Jurkat, Clone E6-1 (cell line): ENCODE results near the gene NDNF.

ENCODE experiments used
- DNase-seq: peaks from one replicate; pipeline ENCODE4 v3.0.0-alpha.2; 2011; ENCODE audit warnings: low read depth, low spot score
- H3K4me3 ChIP-seq: 2 replicates; pipeline ENCODE4 v1.5.1; 2011; ENCODE audit warnings: mild to moderate bottlenecking, low read length, control low read depth, moderate library complexity

Gene NDNF

GRCh38 chr4:121030131-121030530, 42.2 kb downstream of the NDNF start:
- DNase-seq, result no peak
- no peak overlapping the region for H3K4me3 ChIP-seq

DNA sequence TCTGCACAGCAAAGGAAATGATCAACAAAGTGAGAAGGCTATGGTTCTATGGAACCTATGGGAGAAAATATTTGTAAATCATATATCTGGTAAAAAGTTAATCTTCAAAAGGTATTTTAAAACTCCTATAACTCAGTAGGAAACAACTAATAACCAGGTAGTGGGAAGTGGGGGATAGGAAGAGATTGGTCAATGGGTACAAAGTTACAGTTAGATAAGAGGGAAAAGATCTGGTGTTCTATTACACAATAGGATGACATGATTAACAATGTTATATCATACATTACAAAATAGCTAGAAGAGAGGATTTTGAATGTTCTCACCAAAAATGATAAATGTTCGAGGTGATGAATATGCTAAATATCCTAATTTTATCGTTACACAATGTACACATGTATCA, 46.3 kb downstream of the NDNF start:
- DNase-seq, result no peak
- no peak overlapping the region for H3K4me3 ChIP-seq

GRCh38 chr4:121025540-121025939, 46.8 kb downstream of the NDNF start:
- DNase-seq, result no peak
- no peak overlapping the region for H3K4me3 ChIP-seq

DNA sequence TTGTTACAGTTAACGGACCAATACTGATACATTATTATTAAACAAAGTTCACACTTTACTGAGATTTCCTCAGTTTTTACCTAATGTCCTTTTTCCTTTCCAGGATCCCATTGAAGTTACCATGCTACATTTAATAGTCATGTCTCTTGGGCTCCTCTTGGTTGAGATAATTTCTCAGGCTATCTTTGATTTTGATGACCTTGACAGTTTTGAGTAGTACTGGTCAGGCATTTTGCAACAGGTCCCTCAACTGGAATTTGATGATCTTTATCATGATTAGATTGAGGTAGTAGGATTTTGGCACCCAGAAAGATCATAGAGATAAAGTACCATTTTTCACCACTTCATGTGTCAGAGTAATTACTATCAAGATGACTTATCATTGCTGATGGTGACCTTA, 53.8 kb downstream of the NDNF start:
- H3K4me3 ChIP-seq, result no peak overlapping the region
- no peak for DNase-seq

- DNase-seq, result no peak
- no peak overlapping the region for H3K4me3 ChIP-seq
Observed at GRCh38 chr4:121016611-121017010, 55.7 kb downstream of the NDNF start.

DNA sequence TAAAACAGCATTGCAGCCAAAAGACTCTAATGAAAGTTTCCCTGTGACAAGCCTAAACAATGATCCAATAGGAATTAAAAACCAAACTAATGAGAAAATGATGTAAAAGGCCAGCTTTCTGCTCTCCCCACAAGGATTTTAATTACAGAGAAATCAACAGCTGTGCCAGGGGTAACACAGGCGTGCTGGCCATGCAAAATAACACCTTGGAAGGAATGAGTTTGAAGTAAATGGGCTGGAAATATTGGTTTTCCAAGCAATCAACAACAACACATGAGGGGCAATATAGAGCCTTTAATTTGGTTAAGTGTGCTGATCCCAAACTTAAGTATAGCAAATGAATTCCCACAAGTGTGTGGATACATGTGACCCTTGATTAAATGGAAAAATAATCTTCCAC, 56.9 kb downstream of the NDNF start:
- H3K4me3 ChIP-seq, result no peak overlapping the region
- no peak for DNase-seq

- no peak for DNase-seq
- H3K4me3 ChIP-seq, result no peak overlapping the region
Observed at GRCh38 chr4:121014544-121014943, 57.8 kb downstream of the NDNF start.

- DNase-seq, result no peak
- no peak overlapping the region for H3K4me3 ChIP-seq
Observed at GRCh38 chr4:121011780-121012340, 60.5 kb downstream of the NDNF start.

- no peak overlapping the region for H3K4me3 ChIP-seq
- DNase-seq, result no peak
Observed at GRCh38 chr4:121011138-121011537, 61.2 kb downstream of the NDNF start.

DNA sequence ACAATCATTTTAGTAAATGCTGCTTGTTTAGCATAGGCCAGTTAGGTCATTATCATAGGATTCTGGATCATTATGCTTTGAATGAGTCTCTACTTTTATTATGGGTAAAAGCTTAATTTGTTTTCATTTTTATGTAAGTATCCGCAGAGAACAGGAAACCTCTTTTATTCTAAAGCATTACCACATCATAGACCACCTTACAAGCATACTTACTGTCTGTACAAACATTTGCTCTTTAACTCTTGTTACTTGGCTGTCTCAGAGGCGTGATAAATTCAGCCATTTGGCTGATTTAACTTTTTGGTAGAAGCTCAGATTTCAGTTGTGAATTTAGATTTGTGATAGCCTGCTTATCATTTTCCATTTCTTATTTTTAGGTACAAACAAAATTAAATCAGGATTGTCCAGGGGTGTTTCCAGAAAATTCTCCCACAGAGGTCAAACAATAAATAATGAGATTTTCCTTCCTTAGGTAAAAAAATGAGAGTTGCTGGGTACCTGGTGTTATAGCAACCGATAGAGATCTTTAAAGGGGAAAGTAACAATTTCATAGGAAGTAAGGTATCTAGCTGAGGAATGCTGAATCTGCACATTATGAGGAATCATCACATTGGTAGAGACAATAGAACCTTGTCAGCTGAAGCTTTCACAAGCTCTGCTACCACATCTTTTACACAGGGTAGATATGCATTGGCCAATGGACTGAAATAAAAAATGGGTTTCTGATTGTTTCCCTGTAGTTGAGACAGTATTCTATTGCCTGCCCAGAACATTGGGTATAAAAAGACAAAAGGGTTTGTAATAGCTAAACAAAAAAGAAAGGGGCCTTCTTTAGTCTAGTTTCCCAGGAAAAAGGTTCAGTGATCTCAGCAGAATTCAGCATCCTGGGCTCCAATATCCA, 62.5 kb downstream of the NDNF start:
- no peak overlapping the region for H3K4me3 ChIP-seq
- peak; percentile 42 for DNase-seq

GRCh38 chr4:121007660-121008059, 64.7 kb downstream of the NDNF start:
- DNase-seq, result no peak
- H3K4me3 ChIP-seq, result no peak overlapping the region

GRCh38 chr4:121003863-121004262, 68.5 kb downstream of the NDNF start:
- no peak overlapping the region for H3K4me3 ChIP-seq
- no peak for DNase-seq

DNA sequence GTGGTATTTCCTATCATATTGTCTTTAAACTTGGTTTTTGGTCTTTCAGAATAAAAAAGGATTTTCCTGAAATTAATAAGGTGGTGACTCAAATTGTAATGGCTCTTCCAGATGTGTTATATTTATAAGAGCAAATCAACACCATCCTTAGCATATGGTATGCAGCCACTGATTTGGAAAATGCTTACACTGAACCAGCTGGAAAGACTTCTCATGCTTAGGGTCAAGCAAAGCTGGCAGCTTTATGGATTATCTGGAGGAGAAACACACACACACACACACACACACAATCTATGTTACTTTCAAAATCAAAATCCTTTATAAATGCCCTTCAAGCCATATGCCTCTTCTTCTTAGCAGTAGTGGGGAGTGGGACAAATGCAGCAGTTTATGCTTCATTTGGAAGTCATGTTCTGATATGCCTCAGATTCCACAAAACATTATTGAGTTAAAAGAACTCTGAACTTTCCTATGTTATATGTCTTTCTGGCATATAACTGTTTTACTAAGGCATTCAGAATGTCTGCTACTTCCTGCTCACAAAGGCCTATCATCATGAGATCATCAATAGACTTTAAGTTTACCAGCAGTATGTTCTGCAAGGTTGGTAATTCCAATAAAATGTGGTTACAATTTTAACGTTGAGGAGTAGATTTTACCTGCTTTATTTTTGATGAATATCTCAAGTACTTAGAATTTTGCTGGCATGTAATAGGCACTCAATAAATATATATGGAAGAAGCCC, 76.9 kb downstream of the NDNF start:
- H3K4me3 ChIP-seq, result no peak overlapping the region
- DNase-seq, result no peak

DNA sequence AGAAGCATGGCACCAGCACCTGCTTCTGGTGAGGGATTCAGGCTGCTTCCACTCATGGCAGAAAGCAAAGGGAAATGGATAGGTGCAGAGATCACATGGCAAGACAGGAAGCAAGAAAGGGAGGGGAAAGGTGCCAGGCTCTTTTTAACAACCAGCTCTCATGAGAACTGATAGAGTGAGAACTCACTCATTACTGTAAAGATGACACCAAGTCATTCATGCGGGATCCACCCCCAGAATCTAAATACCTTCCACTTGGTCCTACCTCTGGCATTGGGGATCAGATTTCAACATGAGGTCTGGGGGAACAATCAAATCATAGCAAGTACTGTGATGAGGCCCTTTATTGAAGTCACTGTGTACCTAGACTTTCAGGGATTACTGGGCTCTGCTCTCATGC, 77.8 kb downstream of the NDNF start:
- DNase-seq, result no peak
- no peak overlapping the region for H3K4me3 ChIP-seq

GRCh38 chr4:120991885-120992284, 80.5 kb downstream of the NDNF start:
- H3K4me3 ChIP-seq, result no peak overlapping the region
- no peak for DNase-seq

- no peak for DNase-seq
- no peak overlapping the region for H3K4me3 ChIP-seq
Observed at GRCh38 chr4:120990246-120990645, 82.1 kb downstream of the NDNF start.
